ENCODE results near the gene ATG4C.

DNA sequence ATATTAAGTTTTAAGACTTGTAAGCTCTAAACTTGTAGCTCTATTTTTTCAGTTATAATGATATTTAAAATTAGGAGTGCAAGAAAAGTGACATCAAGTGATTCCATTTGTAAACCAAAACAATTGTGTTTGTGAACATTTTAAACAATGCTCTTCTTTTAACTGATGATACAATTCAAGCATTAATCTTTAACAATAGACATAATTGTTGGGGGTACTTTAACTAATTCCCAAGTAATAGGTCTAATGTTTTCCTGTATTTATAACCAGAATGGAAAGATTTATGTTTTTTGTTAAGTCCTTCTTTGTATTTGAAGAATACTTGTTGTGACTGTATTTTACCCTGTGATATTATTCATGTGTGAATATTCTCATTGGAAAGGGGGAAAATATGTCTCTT lies 6.8 kb downstream of the ATG4C start:
- TF ChIP-seq CTCF (IDR thresholded peaks at IDR 0.05) = no peak
- no peak for TF ChIP-seq POLR2A (IDR thresholded peaks at IDR 0.05)
- no peak for TF ChIP-seq EP300 (IDR thresholded peaks at IDR 0.05; ENCODE audit: low read depth)

All from transverse colon (tissue), 3 donors.